GM21360 (cell line): ENCODE data around the gene RARA.
"Not testable (repeated sequence)": the region's sequence is repeated elsewhere in the genome, so short reads cannot be mapped to it uniquely, and the experiment has no call there.

Source experiments
- ATAC-seq: cut with Tn5 transposase; IDR thresholded peaks from one replicate; pipeline ENCODE4 v1.9.1; 2021; ENCODE audit warnings: mild to moderate bottlenecking, moderate library complexity; ENCODE audit not compliant: unreplicated experiment

RARA gene

GRCh38 chr17:40372644-40373043 is 63.7 kb downstream of the RARA start:
- not testable (repeated sequence) for ATAC-seq

- no peak for ATAC-seq
Observed at GRCh38 chr17:40373324-40373723, 64.3 kb downstream of the RARA start.

GRCh38 chr17:40373999-40374398 is 65.0 kb downstream of the RARA start:
- ATAC-seq, result no peak

GRCh38 chr17:40374821-40375498 is 66.0 kb downstream of the RARA start:
- no peak for ATAC-seq

GRCh38 chr17:40375786-40376185 is 66.8 kb downstream of the RARA start:
- ATAC-seq, result not testable (repeated sequence)

- not testable (repeated sequence) for ATAC-seq
Observed at GRCh38 chr17:40376541-40376940, 67.6 kb downstream of the RARA start.

- ATAC-seq, result no peak
Observed at GRCh38 chr17:40377832-40378231, 68.9 kb downstream of the RARA start.

- no peak for ATAC-seq
Observed at GRCh38 chr17:40378966-40379365, 70.0 kb downstream of the RARA start.

- no peak for ATAC-seq
Observed at GRCh38 chr17:40382251-40382650, 73.3 kb downstream of the RARA start.

GRCh38 chr17:40386555-40386954 is 77.6 kb downstream of the RARA start:
- ATAC-seq, result not testable (repeated sequence)

- ATAC-seq, result no peak
Observed at GRCh38 chr17:40399185-40399584, 90.2 kb downstream of the RARA start.

- ATAC-seq, result no peak
Observed at GRCh38 chr17:40402668-40403067, 93.7 kb downstream of the RARA start.

GRCh38 chr17:40404003-40404402 is 95.0 kb downstream of the RARA start:
- no peak for ATAC-seq
